MCF 10A (cell line): ENCODE data around the gene GPR173. TPM values are rescaled to one million over a fixed set of nuclear protein-coding genes. Genes with fewer than 3 reads are reported as not detected.

Experiments
- BruUV-seq: library from RNA; stranded (reverse); fragments of 400-500 nt; replicated peaks from 2 replicates; lab custom pipeline; 2021; lab: Mats Ljungman, UMichigan
- CTCF ChIA-PET: fragments of 300-600 bp; sonication (Branson Sonifier 250); formaldehyde crosslinking; extraction: SDS; loops from one replicate; lab custom pipeline; 2021; ENCODE audit warnings: antibody characterized with exemption, inconsistent platforms; lab: Yijun Ruan, JAX
- POLR2A ChIA-PET: fragments of 300-600, 350-650 bp; sonication (Branson Sonifier 250); formaldehyde crosslinking; extraction: SDS; loops from one replicate; lab custom pipeline; 2020; ENCODE audit warnings: antibody characterized with exemption, inconsistent platforms; lab: Yijun Ruan, JAX
- DNase-seq: peaks from one replicate; pipeline ENCODE4 v3.0.0-alpha.2; 2018; ENCODE audit not compliant: unreplicated experiment
- H3K27ac Mint-ChIP-seq: one replicate; pipeline ENCODE4 v1.8.0; 2022; ENCODE audit warnings: mild to moderate bottlenecking, low read depth, mixed read lengths; ENCODE audit not compliant: unreplicated experiment
- H3K27me3 Mint-ChIP-seq: one replicate; pipeline ENCODE4 v1.8.0; 2022; ENCODE audit warnings: mixed read lengths; ENCODE audit not compliant: insufficient read depth, unreplicated experiment
- H3K36me3 Mint-ChIP-seq: one replicate; pipeline ENCODE4 v1.8.0; 2022; ENCODE audit warnings: mild to moderate bottlenecking, moderate library complexity, mixed read lengths; ENCODE audit not compliant: insufficient read depth, unreplicated experiment
- H3K4me1 Mint-ChIP-seq: one replicate; pipeline ENCODE4 v1.8.0; 2022; ENCODE audit warnings: mixed read lengths; ENCODE audit not compliant: insufficient read depth, unreplicated experiment
- H3K4me3 Mint-ChIP-seq: one replicate; pipeline ENCODE4 v1.8.0; 2022; ENCODE audit warnings: mild to moderate bottlenecking, moderate library complexity, mixed read lengths; ENCODE audit not compliant: unreplicated experiment
- H3K9me3 Mint-ChIP-seq: one replicate; pipeline ENCODE4 v1.8.0; 2022; ENCODE audit warnings: mixed read lengths; ENCODE audit not compliant: unreplicated experiment
- intact Hi-C: fragments of 100-400 bp; cut with micrococcal nuclease; formaldehyde crosslinking; loops from 2 replicates; pipeline ENCODE4 v1.14.1; 2022
- total RNA-seq: library from RNA; stranded (reverse); gene quantifications from 2 replicates; pipeline ENCODE4 v1.2.3, GENCODE V29; 2022
- TF ChIP-seq, protein P1 (sequence below): fragments of 200-600 bp; IDR thresholded peaks from one replicate; pipeline ENCODE4 v1.8.0; 2022; ENCODE audit warnings: antibody characterized with exemption, mild to moderate bottlenecking; ENCODE audit not compliant: unreplicated experiment

Gene GPR173
- total RNA-seq, 1 experiment from 2014 or later, result 1.3 TPM

DNA sequence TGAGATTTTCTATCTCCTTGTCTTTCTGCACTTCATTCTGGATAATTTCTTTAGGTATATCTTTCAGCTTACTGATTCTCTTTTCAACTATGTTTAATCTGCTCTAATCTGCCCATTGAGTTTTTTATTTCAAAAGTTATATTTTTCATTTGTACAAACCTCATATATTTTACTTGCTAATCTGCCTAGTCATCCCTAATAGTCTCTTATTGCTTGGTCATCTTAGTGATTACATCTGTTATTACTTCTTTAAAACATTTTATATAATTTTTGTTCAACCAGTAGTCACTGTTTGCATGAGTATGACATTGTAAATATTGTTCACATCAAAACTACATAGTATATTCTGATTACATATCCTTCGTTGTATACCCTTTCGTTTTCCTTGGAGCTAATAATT is 77.8 kb downstream of the GPR173 start:
- no peaks in the 10 kb centered on the region for H3K36me3 Mint-ChIP-seq
- CTCF ChIA-PET, result no interaction called here
- peaks cover 15% of the 10 kb centered on the region for H3K9me3 Mint-ChIP-seq
- H3K4me3 Mint-ChIP-seq, result no peak overlapping the region
- no peaks in the 10 kb centered on the region for H3K4me1 Mint-ChIP-seq
- H3K27me3 Mint-ChIP-seq, result peaks cover 92% of the 10 kb centered on the region
- intact Hi-C loops, result no loop called here
- TF ChIP-seq, protein P1, sequence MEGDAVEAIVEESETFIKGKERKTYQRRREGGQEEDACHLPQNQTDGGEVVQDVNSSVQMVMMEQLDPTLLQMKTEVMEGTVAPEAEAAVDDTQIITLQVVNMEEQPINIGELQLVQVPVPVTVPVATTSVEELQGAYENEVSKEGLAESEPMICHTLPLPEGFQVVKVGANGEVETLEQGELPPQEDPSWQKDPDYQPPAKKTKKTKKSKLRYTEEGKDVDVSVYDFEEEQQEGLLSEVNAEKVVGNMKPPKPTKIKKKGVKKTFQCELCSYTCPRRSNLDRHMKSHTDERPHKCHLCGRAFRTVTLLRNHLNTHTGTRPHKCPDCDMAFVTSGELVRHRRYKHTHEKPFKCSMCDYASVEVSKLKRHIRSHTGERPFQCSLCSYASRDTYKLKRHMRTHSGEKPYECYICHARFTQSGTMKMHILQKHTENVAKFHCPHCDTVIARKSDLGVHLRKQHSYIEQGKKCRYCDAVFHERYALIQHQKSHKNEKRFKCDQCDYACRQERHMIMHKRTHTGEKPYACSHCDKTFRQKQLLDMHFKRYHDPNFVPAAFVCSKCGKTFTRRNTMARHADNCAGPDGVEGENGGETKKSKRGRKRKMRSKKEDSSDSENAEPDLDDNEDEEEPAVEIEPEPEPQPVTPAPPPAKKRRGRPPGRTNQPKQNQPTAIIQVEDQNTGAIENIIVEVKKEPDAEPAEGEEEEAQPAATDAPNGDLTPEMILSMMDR, result no peak
- POLR2A ChIA-PET, result no interaction called here
- BruUV-seq, result no TSS peak
- H3K27ac Mint-ChIP-seq, result no peak overlapping the region
- DNase-seq, result no peak

DNA sequence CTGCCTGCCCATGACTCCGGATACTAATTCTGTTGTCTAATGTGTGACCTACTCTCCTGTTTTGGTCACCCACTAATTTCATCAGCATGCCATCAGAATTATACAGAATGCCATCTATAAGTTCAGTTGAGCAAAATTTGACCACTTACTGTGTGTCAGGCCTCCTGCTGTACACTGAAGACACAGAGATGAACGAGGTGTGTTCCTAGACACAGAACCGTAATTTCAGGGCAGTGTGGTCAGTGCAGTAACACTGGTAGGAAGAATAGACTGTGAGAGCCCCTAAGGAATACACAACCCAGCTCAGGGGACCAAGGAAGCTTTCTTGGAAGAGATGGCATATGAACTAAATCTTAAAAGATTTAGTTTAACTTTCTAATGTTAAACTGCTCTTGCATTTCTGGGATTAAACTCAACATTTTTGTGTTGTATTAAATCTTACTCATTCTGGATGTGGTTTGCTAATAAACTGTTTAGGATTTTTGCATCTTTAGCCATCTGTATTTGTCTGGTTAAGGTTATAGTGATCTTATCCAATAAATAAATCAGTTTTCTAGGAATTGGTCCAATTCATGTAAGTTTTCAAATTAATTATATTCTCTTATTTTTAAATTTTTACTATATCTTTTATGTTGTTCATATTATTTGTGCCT is 79.6 kb downstream of the GPR173 start:
- intact Hi-C loops, result no loop called here
- TF ChIP-seq, protein P1, result no peak
- Mint-ChIP-seq H3K36me3 (no peaks in the 10 kb centered on the region), H3K27ac (no peak overlapping the region), H3K4me1 (peaks cover 5% of the 10 kb centered on the region), H3K9me3 (peaks cover 15% of the 10 kb centered on the region), H3K27me3 (peaks cover 96% of the 10 kb centered on the region), H3K4me3 (no peak overlapping the region)
- ChIA-PET POLR2A (no interaction called here), CTCF (interaction anchor here (0.5 kb wide), 1 partner anchor 17 kb away, joined by 4 read pairs; no protein-coding TSS in a partner anchor)
- DNase-seq, result no peak
- BruUV-seq, result no TSS peak

Other genes with a start within 250 kb of the GPR173 start
- not detected in 2 replicates for gene XAGE5, start 237.5 kb upstream of the GPR173 start, total RNA-seq
- not detected in 2 replicates for gene XAGE3, start 180.7 kb upstream of the GPR173 start, total RNA-seq
- 13.3 and 16.5 TPM in 2 replicates for gene FAM156B, start 151.5 kb upstream of the GPR173 start, total RNA-seq
- 19.3 and 21.2 TPM in 2 replicates for gene FAM156A, start 90.3 kb upstream of the GPR173 start, total RNA-seq
- 39.3 and 41.6 TPM in 2 replicates for gene TSPYL2, start 33.6 kb downstream of the GPR173 start, total RNA-seq
- gene KANTR, start 45.4 kb downstream of the GPR173 start, total RNA-seq, result 3.4 and 6.3 TPM in 2 replicates
- gene KDM5C, start 176.4 kb downstream of the GPR173 start, total RNA-seq, result 163 and 167 TPM in 2 replicates
- 19.8 and 23.0 TPM in 2 replicates for gene IQSEC2, start 232.8 kb downstream of the GPR173 start, total RNA-seq